ENCODE data around the gene BSX. TPM values are rescaled to one million over a fixed set of nuclear protein-coding genes. Genes with fewer than 3 reads are reported as not detected.

Gene BSX
- total and polyA plus RNA-seq, 2 donors (not counting 3 experiments of a cell fraction or from before 2014, with no cell fraction given): not detected

DNA sequence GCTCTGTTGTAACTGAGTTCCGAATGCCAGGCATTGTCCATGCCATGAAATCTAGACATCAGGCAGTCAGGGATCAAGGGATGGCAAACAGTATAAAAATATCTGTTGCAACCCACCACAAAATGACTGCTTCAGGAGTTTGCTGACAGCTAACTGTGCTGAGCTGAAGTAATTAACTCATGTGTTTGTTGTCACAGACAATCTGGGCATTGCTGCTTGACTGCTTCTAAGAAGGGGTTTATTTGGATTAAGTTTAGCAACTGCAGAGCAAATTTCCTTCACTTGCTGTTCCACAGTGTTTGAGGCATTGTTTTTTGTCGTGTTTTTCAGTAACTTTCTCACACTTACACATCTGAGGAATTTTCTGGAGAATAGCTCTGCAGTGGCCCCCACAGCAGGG is 30.4 kb downstream of the BSX start:
- CTCF ChIA-PET: interaction anchor here (0.9 to 2.6 kb wide), 2 partner anchors 70 to 72 kb away, joined by 3 to 11 read pairs; no protein-coding TSS in a partner anchor
- POLR2A ChIA-PET: no interaction called here
- Histone ChIP-seq H3K9me1 (replicated peaks; ENCODE audit: control insufficient read depth, extremely low read depth, insufficient read depth, low read length) (no peaks in the 10 kb centered on the region), H3K27me3 (ENCODE audit: control insufficient read depth in 2 of 2, insufficient read depth in 2 of 2, low read length in 2 of 2) (no peaks in the 10 kb centered on the region), H3K9me3 (replicated peaks; ENCODE audit: control insufficient read depth, insufficient read depth, low read length) (no peaks in the 10 kb centered on the region), H4K20me1 (replicated peaks; ENCODE audit: control insufficient read depth, extremely low read depth, insufficient read depth, low read length) (no peaks in the 10 kb centered on the region), H3K27ac (ENCODE audit: insufficient read depth, low read depth, low read length) (no peak overlapping the region), H3K4me3 (replicated peaks in 1 of 3; ENCODE audit: insufficient read depth in 1 of 3, low read depth in 1 of 3, low read length in 3 of 3) (no peak overlapping the region), H3K4me2 (ENCODE audit: insufficient read depth, low read length) (no peak overlapping the region), H3K4me1 (ENCODE audit: control insufficient read depth, extremely low read depth, insufficient read depth, low read length) (no peaks in the 10 kb centered on the region), H3K36me3 (ENCODE audit: control insufficient read depth in 2 of 2, extremely low read depth in 1 of 2, insufficient read depth in 2 of 2, low read length in 2 of 2) (no peaks in the 10 kb centered on the region), H2AFZ (ENCODE audit: low read depth, low read length) (no peak overlapping the region), H3K79me2 (ENCODE audit: control insufficient read depth, insufficient read depth, low read length) (no peaks in the 10 kb centered on the region), H3K9ac (replicated peaks; ENCODE audit: extremely low read depth, insufficient read depth, low read length) (no peak overlapping the region)
- no peak for DNase-seq (ENCODE audit: low read depth, low spot score)
- TF ChIP-seq FOS (IDR thresholded peaks at IDR 0.05; ENCODE audit: borderline replicate concordance, insufficient read depth, low read length) (no peak), MYC (IDR thresholded peaks at IDR 0.05; ENCODE audit: low read depth, low read length) (no peak), EZH2 (IDR thresholded peaks at IDR 0.05; ENCODE audit: borderline replicate concordance, low read depth, low read length, severe bottlenecking) (no peak)
- TF ChIP-seq, protein P1, sequence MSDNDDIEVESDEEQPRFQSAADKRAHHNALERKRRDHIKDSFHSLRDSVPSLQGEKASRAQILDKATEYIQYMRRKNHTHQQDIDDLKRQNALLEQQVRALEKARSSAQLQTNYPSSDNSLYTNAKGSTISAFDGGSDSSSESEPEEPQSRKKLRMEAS (IDR thresholded peaks at IDR 0.05; ENCODE audit: insufficient read depth, insufficient read length): no peak
- dilution Hi-C loops (cut with MboI; ENCODE audit: extremely low pct_ligation_motif_present, low sequenced_read_pairs): no loop called here
- no peak for FAIRE-seq
- BruUV-seq (replicated peaks): no TSS peak
- intact Hi-C loops (cut with micrococcal nuclease): no loop called here

DNA sequence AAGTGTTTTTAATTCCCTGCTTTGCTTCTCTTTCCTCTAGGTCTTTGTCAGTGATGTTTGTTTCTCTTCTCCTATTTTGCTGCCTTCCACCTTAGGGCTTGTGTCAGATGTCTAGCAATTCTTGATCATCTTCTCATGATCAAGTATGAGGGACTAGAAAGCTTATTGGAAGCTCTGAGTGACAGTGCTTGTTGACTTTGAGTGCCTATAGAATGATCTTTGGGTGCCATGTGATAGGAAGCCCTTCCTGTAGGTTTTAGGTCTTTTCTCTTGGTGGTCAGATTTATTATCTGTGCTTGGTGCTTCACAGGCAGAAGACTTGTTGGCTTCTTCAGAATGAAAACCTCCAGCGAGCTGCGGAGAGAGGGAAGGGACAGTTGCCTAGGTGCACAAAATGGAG is 43.1 kb downstream of the BSX start:
- Histone ChIP-seq H4K20me1 (replicated peaks; ENCODE audit: control insufficient read depth, extremely low read depth, insufficient read depth, low read length) (no peaks in the 10 kb centered on the region), H3K9ac (replicated peaks; ENCODE audit: extremely low read depth, insufficient read depth, low read length) (no peak overlapping the region), H3K4me3 (replicated peaks in 1 of 3; ENCODE audit: insufficient read depth in 1 of 3, low read depth in 1 of 3, low read length in 3 of 3) (no peak overlapping the region), H3K36me3 (ENCODE audit: control insufficient read depth in 2 of 2, extremely low read depth in 1 of 2, insufficient read depth in 2 of 2, low read length in 2 of 2) (no peaks in the 10 kb centered on the region), H3K9me3 (replicated peaks; ENCODE audit: control insufficient read depth, insufficient read depth, low read length) (no peaks in the 10 kb centered on the region), H3K4me2 (ENCODE audit: insufficient read depth, low read length) (no peak overlapping the region), H3K9me1 (replicated peaks; ENCODE audit: control insufficient read depth, extremely low read depth, insufficient read depth, low read length) (no peaks in the 10 kb centered on the region), H3K27ac (ENCODE audit: insufficient read depth, low read depth, low read length) (no peak overlapping the region), H3K79me2 (ENCODE audit: control insufficient read depth, insufficient read depth, low read length) (no peaks in the 10 kb centered on the region), H2AFZ (ENCODE audit: low read depth, low read length) (no peak overlapping the region), H3K4me1 (ENCODE audit: control insufficient read depth, extremely low read depth, insufficient read depth, low read length) (no peaks in the 10 kb centered on the region), H3K27me3 (ENCODE audit: control insufficient read depth in 2 of 2, insufficient read depth in 2 of 2, low read length in 2 of 2) (no peaks in the 10 kb centered on the region)
- TF ChIP-seq FOS (IDR thresholded peaks at IDR 0.05; ENCODE audit: borderline replicate concordance, insufficient read depth, low read length): no peak
- TF ChIP-seq MYC (IDR thresholded peaks at IDR 0.05; ENCODE audit: low read depth, low read length): no peak
- no peak for TF ChIP-seq POLR2AphosphoS5 (IDR thresholded peaks at IDR 0.05; ENCODE audit: insufficient read depth, low read depth, low read length)
- TF ChIP-seq POLR2A (IDR thresholded peaks at IDR 0.05; ENCODE audit: low read depth, low read length): no peak
- TF ChIP-seq, protein P2, sequence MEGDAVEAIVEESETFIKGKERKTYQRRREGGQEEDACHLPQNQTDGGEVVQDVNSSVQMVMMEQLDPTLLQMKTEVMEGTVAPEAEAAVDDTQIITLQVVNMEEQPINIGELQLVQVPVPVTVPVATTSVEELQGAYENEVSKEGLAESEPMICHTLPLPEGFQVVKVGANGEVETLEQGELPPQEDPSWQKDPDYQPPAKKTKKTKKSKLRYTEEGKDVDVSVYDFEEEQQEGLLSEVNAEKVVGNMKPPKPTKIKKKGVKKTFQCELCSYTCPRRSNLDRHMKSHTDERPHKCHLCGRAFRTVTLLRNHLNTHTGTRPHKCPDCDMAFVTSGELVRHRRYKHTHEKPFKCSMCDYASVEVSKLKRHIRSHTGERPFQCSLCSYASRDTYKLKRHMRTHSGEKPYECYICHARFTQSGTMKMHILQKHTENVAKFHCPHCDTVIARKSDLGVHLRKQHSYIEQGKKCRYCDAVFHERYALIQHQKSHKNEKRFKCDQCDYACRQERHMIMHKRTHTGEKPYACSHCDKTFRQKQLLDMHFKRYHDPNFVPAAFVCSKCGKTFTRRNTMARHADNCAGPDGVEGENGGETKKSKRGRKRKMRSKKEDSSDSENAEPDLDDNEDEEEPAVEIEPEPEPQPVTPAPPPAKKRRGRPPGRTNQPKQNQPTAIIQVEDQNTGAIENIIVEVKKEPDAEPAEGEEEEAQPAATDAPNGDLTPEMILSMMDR (IDR thresholded peaks at IDR 0.05; ENCODE audit: extremely low read depth in 1 of 2, insufficient read depth in 1 of 2, low read depth in 1 of 2, low read length in 2 of 2): no peak
- no peak for TF ChIP-seq EZH2 (IDR thresholded peaks at IDR 0.05; ENCODE audit: borderline replicate concordance, low read depth, low read length, severe bottlenecking)
- no peak for TF ChIP-seq GATA2 (IDR thresholded peaks at IDR 0.05; ENCODE audit: insufficient read depth, insufficient read length, low read depth, low read length)
- TF ChIP-seq JUN (IDR thresholded peaks at IDR 0.05; ENCODE audit: borderline replicate concordance, insufficient read depth, insufficient read length, low read depth): no peak
- TF ChIP-seq, protein P1 (IDR thresholded peaks at IDR 0.05; ENCODE audit: insufficient read depth, insufficient read length): no peak
- dilution Hi-C loops (cut with MboI; ENCODE audit: extremely low pct_ligation_motif_present, low sequenced_read_pairs) (no loop called here), intact Hi-C loops (cut with micrococcal nuclease) (no loop called here)
- FAIRE-seq: no peak
- CTCF ChIA-PET: interaction anchor here (0.8 to 1.5 kb wide), 2 partner anchors 11 to 85 kb away, joined by 3 read pairs; no protein-coding TSS in a partner anchor
- POLR2A ChIA-PET: no interaction called here
- DNase-seq (ENCODE audit: low read depth, low spot score): no peak
- no TSS peak for BruUV-seq (replicated peaks)

Data from endothelial cell of umbilical vein (primary cell).